Measurements from ENCODE around the gene SERPINB7.

SERPINB7 gene

DNA sequence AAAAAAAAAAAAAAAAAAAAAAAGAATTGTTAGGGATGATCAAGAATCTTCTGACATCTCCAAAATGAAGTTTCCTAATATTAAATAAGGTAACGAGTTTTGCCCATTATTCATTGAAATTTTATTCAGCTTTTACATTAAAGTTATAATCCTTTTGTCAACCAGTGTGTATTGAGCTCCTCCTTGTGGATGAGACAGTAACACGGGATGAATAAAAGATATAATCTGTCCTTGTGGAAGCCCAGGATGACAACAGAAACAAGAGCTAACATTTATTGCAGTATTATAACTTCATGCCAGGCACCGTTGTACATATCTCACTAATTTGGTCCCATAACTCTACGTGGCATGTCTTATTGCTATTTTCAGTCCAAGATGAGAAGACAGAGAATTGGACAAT is 33.4 kb upstream of the SERPINB7 start:
- Mint-ChIP-seq H3K27ac (no peak overlapping the region), H3K4me1 (no peaks in the 10 kb centered on the region), H3K36me3 (ENCODE audit: low read depth) (no peaks in the 10 kb centered on the region)

DNA sequence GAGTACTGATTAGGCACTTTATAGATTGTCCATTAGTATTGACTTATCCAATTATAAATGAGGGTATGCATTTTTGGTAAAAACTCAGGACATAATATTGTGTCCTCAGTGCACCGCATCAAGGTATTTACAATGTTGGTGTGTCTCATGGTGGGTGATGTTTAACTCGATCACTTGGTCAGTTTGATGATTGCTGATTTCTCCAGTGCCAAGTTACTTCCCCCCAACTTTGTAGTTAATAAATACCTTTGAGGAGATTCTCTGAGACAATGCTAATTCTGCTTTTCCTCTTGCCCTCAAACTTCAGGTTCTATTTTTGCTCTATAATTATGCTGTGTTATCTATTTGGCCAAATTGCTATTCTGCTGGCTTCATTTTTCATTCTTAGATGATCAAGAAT is 28.2 kb upstream of the SERPINB7 start:
- TF ChIP-seq, protein P1, sequence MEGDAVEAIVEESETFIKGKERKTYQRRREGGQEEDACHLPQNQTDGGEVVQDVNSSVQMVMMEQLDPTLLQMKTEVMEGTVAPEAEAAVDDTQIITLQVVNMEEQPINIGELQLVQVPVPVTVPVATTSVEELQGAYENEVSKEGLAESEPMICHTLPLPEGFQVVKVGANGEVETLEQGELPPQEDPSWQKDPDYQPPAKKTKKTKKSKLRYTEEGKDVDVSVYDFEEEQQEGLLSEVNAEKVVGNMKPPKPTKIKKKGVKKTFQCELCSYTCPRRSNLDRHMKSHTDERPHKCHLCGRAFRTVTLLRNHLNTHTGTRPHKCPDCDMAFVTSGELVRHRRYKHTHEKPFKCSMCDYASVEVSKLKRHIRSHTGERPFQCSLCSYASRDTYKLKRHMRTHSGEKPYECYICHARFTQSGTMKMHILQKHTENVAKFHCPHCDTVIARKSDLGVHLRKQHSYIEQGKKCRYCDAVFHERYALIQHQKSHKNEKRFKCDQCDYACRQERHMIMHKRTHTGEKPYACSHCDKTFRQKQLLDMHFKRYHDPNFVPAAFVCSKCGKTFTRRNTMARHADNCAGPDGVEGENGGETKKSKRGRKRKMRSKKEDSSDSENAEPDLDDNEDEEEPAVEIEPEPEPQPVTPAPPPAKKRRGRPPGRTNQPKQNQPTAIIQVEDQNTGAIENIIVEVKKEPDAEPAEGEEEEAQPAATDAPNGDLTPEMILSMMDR (IDR thresholded peaks at IDR 0.05; ENCODE audit: unreplicated experiment in 3 of 3), result no peak
- no peaks in the 10 kb centered on the region for H3K4me1 Mint-ChIP-seq
- H3K27ac Mint-ChIP-seq, result no peak overlapping the region
- no peaks in the 10 kb centered on the region for H3K36me3 Mint-ChIP-seq (ENCODE audit: low read depth)
- no peak overlapping the region for H3K4me3 Mint-ChIP-seq
- no peaks in the 10 kb centered on the region for H3K27me3 Mint-ChIP-seq (ENCODE audit: low read depth)
- peaks cover 4% of the 10 kb centered on the region for H3K9me3 Mint-ChIP-seq

More for the DNA sequence above, 33.4 kb upstream of the SERPINB7 start:
- Mint-ChIP-seq H3K9me3 (no peaks in the 10 kb centered on the region), H3K27me3 (ENCODE audit: low read depth) (no peaks in the 10 kb centered on the region), H3K4me3 (no peak overlapping the region)
- TF ChIP-seq, protein P1 (IDR thresholded peaks at IDR 0.05; ENCODE audit: unreplicated experiment in 3 of 3), result peak; percentile 21 to 36 (median 33)

- Mint-ChIP-seq H3K36me3 (ENCODE audit: low read depth) (no peaks in the 10 kb centered on the region), H3K27me3 (ENCODE audit: low read depth) (no peaks in the 10 kb centered on the region), H3K9me3 (peaks cover 4% of the 10 kb centered on the region), H3K4me3 (no peak overlapping the region), H3K27ac (no peak overlapping the region), H3K4me1 (no peaks in the 10 kb centered on the region)
- TF ChIP-seq, protein P1 (IDR thresholded peaks at IDR 0.05; ENCODE audit: unreplicated experiment in 3 of 3), result no peak
Observed at GRCh38 chr18:63749489-63749888, 25.7 kb upstream of the SERPINB7 start.

DNA sequence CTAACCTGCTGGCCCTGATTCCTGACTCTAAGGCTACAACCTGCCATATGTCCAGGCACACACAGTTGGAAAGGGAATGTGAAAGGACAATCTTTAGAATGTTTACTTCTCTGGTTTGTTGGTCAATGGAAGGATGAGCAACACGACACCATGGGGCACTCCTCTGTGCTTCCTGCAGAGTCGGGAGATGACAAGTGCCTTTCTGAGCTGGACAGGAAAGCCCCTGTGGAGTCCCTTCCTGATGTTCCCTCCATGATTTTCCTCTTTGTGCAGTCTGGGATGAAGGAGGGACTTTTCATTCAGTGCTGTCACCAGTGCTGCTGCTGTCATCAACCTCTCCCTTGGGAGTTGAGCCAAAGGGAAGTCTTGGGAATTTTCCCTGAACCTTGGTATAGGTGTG is 22.6 kb upstream of the SERPINB7 start:
- no peak overlapping the region for H3K4me3 Mint-ChIP-seq
- no peaks in the 10 kb centered on the region for H3K36me3 Mint-ChIP-seq (ENCODE audit: low read depth)
- H3K9me3 Mint-ChIP-seq, result peaks cover 4% of the 10 kb centered on the region
- no peaks in the 10 kb centered on the region for H3K4me1 Mint-ChIP-seq
- no peak overlapping the region for H3K27ac Mint-ChIP-seq
- TF ChIP-seq, protein P1 (IDR thresholded peaks at IDR 0.05; ENCODE audit: unreplicated experiment in 3 of 3), result no peak
- H3K27me3 Mint-ChIP-seq (ENCODE audit: low read depth), result no peaks in the 10 kb centered on the region

DNA sequence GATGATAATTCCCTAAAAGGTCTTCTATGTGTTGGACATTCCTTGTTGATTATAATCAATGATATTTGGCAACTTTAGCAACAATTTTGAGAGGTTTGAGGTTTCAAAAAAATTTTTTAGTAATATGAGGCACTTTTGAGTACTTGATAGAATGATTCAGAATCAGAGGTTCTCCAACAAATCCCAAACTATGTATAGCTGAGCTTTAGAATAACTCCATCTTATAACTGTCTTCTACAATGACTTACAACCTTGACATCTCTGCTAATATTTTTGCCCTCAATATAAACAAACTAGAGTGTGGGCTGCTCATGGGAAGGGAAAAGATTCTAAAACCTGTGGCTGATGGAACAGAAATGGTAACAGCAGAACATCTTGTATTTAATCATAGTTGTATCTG is 21.5 kb upstream of the SERPINB7 start:
- Mint-ChIP-seq H3K27ac (no peak overlapping the region), H3K4me3 (no peak overlapping the region), H3K36me3 (ENCODE audit: low read depth) (no peaks in the 10 kb centered on the region), H3K9me3 (no peaks in the 10 kb centered on the region), H3K27me3 (ENCODE audit: low read depth) (no peaks in the 10 kb centered on the region), H3K4me1 (no peaks in the 10 kb centered on the region)
- TF ChIP-seq, protein P1 (IDR thresholded peaks at IDR 0.05; ENCODE audit: unreplicated experiment in 3 of 3), result no peak

GRCh38 chr18:63757541-63757940 is 17.7 kb upstream of the SERPINB7 start:
- H3K27ac Mint-ChIP-seq, result no peak overlapping the region
- H3K27me3 Mint-ChIP-seq (ENCODE audit: low read depth), result no peaks in the 10 kb centered on the region
- no peaks in the 10 kb centered on the region for H3K4me1 Mint-ChIP-seq
- peaks cover 15% of the 10 kb centered on the region for H3K9me3 Mint-ChIP-seq
- peaks cover 8% of the 10 kb centered on the region for H3K36me3 Mint-ChIP-seq (ENCODE audit: low read depth)
- TF ChIP-seq, protein P1 (IDR thresholded peaks at IDR 0.05; ENCODE audit: unreplicated experiment in 3 of 3), result no peak
- no peak overlapping the region for H3K4me3 Mint-ChIP-seq

Measured in nephron (organoid).